HCT116 (cell line): ENCODE results near the gene CA10. TPM values are rescaled to one million over a fixed set of nuclear protein-coding genes. Genes with fewer than 3 reads are reported as not detected.

ENCODE experiments used
- ATAC-seq: fragments of 200-7000 bp; cut with Tn5 transposase; 2 replicates; pipeline ENCODE4 v1.9.1; 2020; ENCODE audit warnings: mild to moderate bottlenecking, moderate library complexity
- BruUV-seq: library from RNA; stranded (reverse); fragments of 400-500 nt; replicated peaks from 2 replicates; lab custom pipeline; 2021; lab: Mats Ljungman, UMichigan
- CTCF ChIA-PET: fragments of 300-600 bp; sonication (Branson Sonifier 250); formaldehyde crosslinking; loops from one replicate; lab custom pipeline; 2021; ENCODE audit warnings: antibody characterized with exemption; lab: Charles Lee
- POLR2A ChIA-PET: fragments of 300-600, 350-600 bp; sonication (Branson Sonifier 250); formaldehyde crosslinking; loops from one replicate; lab custom pipeline; 2021; ENCODE audit warnings: antibody characterized with exemption; lab: Charles Lee
- RAD21 ChIA-PET, 2 experiments: fragments of 300-600 bp; sonication (Branson Sonifier 250); formaldehyde crosslinking; loops; one replicate each; lab custom pipeline; 2023; ENCODE audit warnings: low total read pairs in 2 of 2; ENCODE audit not compliant: uncharacterized antibody in 2 of 2, unreplicated experiment in 2 of 2, low non-redundant PET in 1 of 2; lab: Charles Lee
- DNase-seq: peaks from one replicate; pipeline ENCODE4 v3.0.0-alpha.2; 2010; ENCODE audit warnings: low read depth, low spot score
- H2AFZ ChIP-seq: fragments of 200-600 bp; shearing (Covaris generic), sonication (generic); 2 replicates; pipeline ENCODE4 v1.6.1; 2017; ENCODE audit warnings: low read depth, mixed run types, mixed read lengths, antibody characterized with exemption, low read length; ENCODE audit not compliant: poor library complexity, severe bottlenecking
- H3K27ac ChIP-seq: 2 replicates; pipeline ENCODE4 v1.5.1; 2012; ENCODE audit warnings: low read depth, low read length
- H3K27me3 ChIP-seq: fragments of 200-600 bp; sonication (generic); 2 replicates; pipeline ENCODE4 v1.6.1; 2016; ENCODE audit warnings: mixed run types, low read length, mixed read lengths; ENCODE audit not compliant: insufficient read depth
- H3K36me3 ChIP-seq, 2 experiments: fragments of 200-500 bp in 1 of 2; fragments of 200-600 bp in 1 of 2; sonication (Bioruptor generic) in 1 of 2; sonication (generic) in 1 of 2; 2 replicates each; pipeline versions ENCODE4 v1.5.1 to v1.6.1; 2014 to 2016; ENCODE audit warnings: low read length in 2 of 2, inconsistent platforms in 1 of 2, mixed read lengths in 1 of 2, mixed run types in 1 of 2; ENCODE audit not compliant: insufficient read depth in 2 of 2, control insufficient read depth in 1 of 2
- H3K4me1 ChIP-seq, 2 experiments: fragments of 200-600 bp in 1 of 2; sonication (generic) in 1 of 2; 2 replicates each; pipeline versions ENCODE4 v1.5.1 to v1.6.1; 2012 to 2017; ENCODE audit warnings: low read length in 2 of 2, inconsistent platforms in 1 of 2, mild to moderate bottlenecking in 1 of 2, mixed read lengths in 1 of 2, mixed run types in 1 of 2, moderate library complexity in 1 of 2; ENCODE audit not compliant: insufficient read depth in 2 of 2, control insufficient read depth in 1 of 2
- H3K4me2 ChIP-seq: fragments of 200-600 bp; sonication (generic); 2 replicates; pipeline ENCODE4 v1.6.1; 2017; ENCODE audit warnings: mixed run types, low read length, mixed read lengths
- H3K4me3 ChIP-seq, 2 experiments: fragments of 200-600 bp in 1 of 2; sonication (generic) in 1 of 2; replicated peaks in 1 of 2; 2 replicates each; pipeline ENCODE4 v1.5.1; 2011 to 2016; ENCODE audit warnings: low read length in 2 of 2, control low read depth in 1 of 2, low read depth in 1 of 2, mild to moderate bottlenecking in 1 of 2, mixed read lengths in 1 of 2, mixed run types in 1 of 2
- H3K79me2 ChIP-seq: fragments of 200-600 bp; sonication (generic); 2 replicates; pipeline ENCODE4 v1.6.1; 2017; ENCODE audit warnings: mild to moderate bottlenecking, mixed run types, low read length, moderate library complexity, mixed read lengths; ENCODE audit not compliant: insufficient read depth
- H3K9ac ChIP-seq: fragments of 200-600 bp; sonication (generic); 2 replicates; pipeline ENCODE4 v1.6.1; 2016; ENCODE audit warnings: low read length, mixed read lengths
- H3K9me2 ChIP-seq: fragments of 200-600 bp; sonication (generic), shearing (Covaris generic); 2 replicates; pipeline ENCODE4 v1.6.1; 2017; ENCODE audit warnings: mixed run types, mild to moderate bottlenecking, moderate library complexity; ENCODE audit not compliant: insufficient read depth
- H3K9me3 ChIP-seq, 2 experiments: fragments of 200-500 bp in 1 of 2; fragments of 200-600 bp in 1 of 2; sonication (Bioruptor generic) in 1 of 2; sonication (generic) in 1 of 2; 2 replicates each; pipeline ENCODE4 v1.6.1; 2014 to 2017; ENCODE audit warnings: low read length in 2 of 2, mixed read lengths in 2 of 2, inconsistent platforms in 1 of 2, low read depth in 1 of 2, mild to moderate bottlenecking in 1 of 2, mixed run types in 1 of 2, moderate library complexity in 1 of 2; ENCODE audit not compliant: control insufficient read depth in 1 of 2, insufficient read depth in 1 of 2
- H4K20me1 ChIP-seq: fragments of 200-600 bp; sonication (generic), shearing (Covaris generic); 2 replicates; pipeline ENCODE4 v1.6.1; 2017; ENCODE audit warnings: mixed run types, mild to moderate bottlenecking, moderate library complexity; ENCODE audit not compliant: insufficient read depth
- CEBPB ChIP-seq: IDR thresholded peaks from 2 replicates; pipeline ENCODE4 v1.6.1; 2012; ENCODE audit warnings: low read depth
- EGR1 ChIP-seq: IDR thresholded peaks from 2 replicates; pipeline ENCODE4 v1.6.1; 2012; ENCODE audit warnings: low read depth
- ELF1 ChIP-seq: IDR thresholded peaks from 2 replicates; pipeline ENCODE4 v1.6.1; 2012; ENCODE audit warnings: low read depth, borderline replicate concordance
- JUND ChIP-seq: IDR thresholded peaks from 2 replicates; pipeline ENCODE4 v1.6.1; 2012
- RAD21 ChIP-seq: IDR thresholded peaks from 2 replicates; pipeline ENCODE4 v1.6.1; 2012; ENCODE audit warnings: low read depth, mild to moderate bottlenecking
- SRF ChIP-seq: IDR thresholded peaks from 2 replicates; pipeline ENCODE4 v1.6.1; 2012; ENCODE audit warnings: low read depth
- TCF7L2 ChIP-seq: IDR thresholded peaks from 2 replicates; pipeline ENCODE4 v1.7.0; 2011; ENCODE audit warnings: borderline replicate concordance, inconsistent platforms; ENCODE audit not compliant: insufficient read depth, insufficient read length; ENCODE audit errors: extremely low read depth
- ZNF274 ChIP-seq: fragments of 200-500 bp; sonication (Bioruptor generic); IDR thresholded peaks from 2 replicates; pipeline ENCODE4 v1.6.1; 2014; ENCODE audit warnings: mild to moderate bottlenecking, low read depth, low read length, inconsistent platforms
- intact Hi-C: fragments of 100-400 bp; cut with micrococcal nuclease; formaldehyde crosslinking; loops from 2 replicates; pipeline ENCODE4 v1.10.0; 2022
- total RNA-seq: library from RNA; stranded (reverse); gene quantifications from one replicate; pipeline ENCODE4 v1.2.1, GENCODE V29; 2021; ENCODE audit not compliant: unreplicated experiment
- TF ChIP-seq, protein P1 (sequence below): IDR thresholded peaks from 2 replicates; pipeline ENCODE4 v1.6.1; 2012; ENCODE audit warnings: low read depth
- TF ChIP-seq, protein P2 (sequence below), 3 experiments: fragments of 200-600 bp in 1 of 3; sonication (generic) in 1 of 3; IDR thresholded peaks in 2 of 3; conservative IDR thresholded peaks in 1 of 3; 2 replicates each; pipeline ENCODE4 v1.5.1; 2012 to 2017; ENCODE audit warnings: low read depth in 2 of 3, low read length in 2 of 3, antibody characterized with exemption in 1 of 3, borderline replicate concordance in 1 of 3, control low read depth in 1 of 3, mild to moderate bottlenecking in 1 of 3, mixed read lengths in 1 of 3, mixed run types in 1 of 3, moderate library complexity in 1 of 3; ENCODE audit not compliant: insufficient read depth in 1 of 3

The CA10 gene
- total RNA-seq, 1 experiment from 2014 or later: not detected

DNA sequence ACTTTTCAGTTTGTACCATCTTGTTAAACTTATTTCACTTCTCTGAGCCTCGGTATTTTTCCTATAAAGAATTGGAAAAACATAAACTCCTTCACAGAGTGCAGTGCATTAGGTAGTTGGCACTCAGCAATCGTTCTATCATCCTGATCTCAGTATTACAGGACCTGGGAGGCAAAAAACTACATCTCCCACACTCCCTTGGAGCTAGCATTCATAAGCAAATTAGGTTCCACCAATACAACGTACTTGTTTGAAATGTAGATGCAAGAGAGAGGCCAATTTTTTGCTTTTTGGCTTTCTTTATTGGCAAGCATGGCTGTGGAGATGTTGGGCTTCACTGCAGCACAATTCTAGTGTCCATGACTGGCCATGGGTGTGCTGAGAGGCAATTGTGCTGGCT is 285.2 kb downstream of the CA10 start:
- H3K4me2 ChIP-seq: no peak overlapping the region

DNA sequence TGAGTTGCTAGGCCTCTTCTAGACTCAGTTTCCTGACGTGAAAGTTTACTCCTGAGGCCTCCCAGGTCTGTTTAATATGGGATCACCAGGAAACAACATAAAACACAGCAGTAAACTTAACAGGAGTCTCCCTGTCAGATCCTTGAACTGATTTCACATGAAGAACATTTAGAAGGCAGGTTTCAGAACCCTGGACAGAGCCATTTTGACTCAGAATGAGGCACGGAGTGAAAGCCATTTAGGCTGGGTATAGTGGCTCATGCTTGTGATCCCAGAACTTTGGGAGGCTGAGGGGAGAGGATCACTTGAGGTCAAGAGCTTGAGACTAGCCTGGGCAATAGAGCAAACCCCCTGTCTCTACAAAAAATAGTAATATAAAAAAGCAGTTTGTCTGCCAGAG is 289.1 kb downstream of the CA10 start:
- no peaks in the 10 kb centered on the region for H3K4me1 ChIP-seq
- H2AFZ ChIP-seq: no peak overlapping the region
- no peak for ATAC-seq
- H3K9me3 ChIP-seq: no peaks in the 10 kb centered on the region
- CTCF ChIA-PET: no interaction called here
- no peaks in the 10 kb centered on the region for H4K20me1 ChIP-seq
- no TSS peak for BruUV-seq
- RAD21 ChIA-PET: no interaction called here
- no peak overlapping the region for H3K9ac ChIP-seq
- no peaks in the 10 kb centered on the region for H3K27me3 ChIP-seq
- intact Hi-C loops: no loop called here
- POLR2A ChIA-PET: no interaction called here
- H3K9me2 ChIP-seq: no peaks in the 10 kb centered on the region
- TF ChIP-seq, protein P1, sequence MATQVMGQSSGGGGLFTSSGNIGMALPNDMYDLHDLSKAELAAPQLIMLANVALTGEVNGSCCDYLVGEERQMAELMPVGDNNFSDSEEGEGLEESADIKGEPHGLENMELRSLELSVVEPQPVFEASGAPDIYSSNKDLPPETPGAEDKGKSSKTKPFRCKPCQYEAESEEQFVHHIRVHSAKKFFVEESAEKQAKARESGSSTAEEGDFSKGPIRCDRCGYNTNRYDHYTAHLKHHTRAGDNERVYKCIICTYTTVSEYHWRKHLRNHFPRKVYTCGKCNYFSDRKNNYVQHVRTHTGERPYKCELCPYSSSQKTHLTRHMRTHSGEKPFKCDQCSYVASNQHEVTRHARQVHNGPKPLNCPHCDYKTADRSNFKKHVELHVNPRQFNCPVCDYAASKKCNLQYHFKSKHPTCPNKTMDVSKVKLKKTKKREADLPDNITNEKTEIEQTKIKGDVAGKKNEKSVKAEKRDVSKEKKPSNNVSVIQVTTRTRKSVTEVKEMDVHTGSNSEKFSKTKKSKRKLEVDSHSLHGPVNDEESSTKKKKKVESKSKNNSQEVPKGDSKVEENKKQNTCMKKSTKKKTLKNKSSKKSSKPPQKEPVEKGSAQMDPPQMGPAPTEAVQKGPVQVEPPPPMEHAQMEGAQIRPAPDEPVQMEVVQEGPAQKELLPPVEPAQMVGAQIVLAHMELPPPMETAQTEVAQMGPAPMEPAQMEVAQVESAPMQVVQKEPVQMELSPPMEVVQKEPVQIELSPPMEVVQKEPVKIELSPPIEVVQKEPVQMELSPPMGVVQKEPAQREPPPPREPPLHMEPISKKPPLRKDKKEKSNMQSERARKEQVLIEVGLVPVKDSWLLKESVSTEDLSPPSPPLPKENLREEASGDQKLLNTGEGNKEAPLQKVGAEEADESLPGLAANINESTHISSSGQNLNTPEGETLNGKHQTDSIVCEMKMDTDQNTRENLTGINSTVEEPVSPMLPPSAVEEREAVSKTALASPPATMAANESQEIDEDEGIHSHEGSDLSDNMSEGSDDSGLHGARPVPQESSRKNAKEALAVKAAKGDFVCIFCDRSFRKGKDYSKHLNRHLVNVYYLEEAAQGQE: peak; percentile 71
- no peak for TF ChIP-seq EGR1
- H3K27ac ChIP-seq: no peak overlapping the region
- H3K4me3 ChIP-seq: no peak overlapping the region
- no peak overlapping the region for H3K4me2 ChIP-seq
- no peaks in the 10 kb centered on the region for H3K36me3 ChIP-seq
- no peak for DNase-seq
- H3K79me2 ChIP-seq: no peaks in the 10 kb centered on the region

More for the DNA sequence above, 285.2 kb downstream of the CA10 start:
- intact Hi-C loops: no loop called here
- no peak overlapping the region for H2AFZ ChIP-seq
- DNase-seq: no peak
- no peak overlapping the region for H3K27ac ChIP-seq
- ChIA-PET RAD21 (no interaction called here), POLR2A (no interaction called here), CTCF (no interaction called here)
- H3K9me3 ChIP-seq: no peaks in the 10 kb centered on the region
- H3K79me2 ChIP-seq: no peaks in the 10 kb centered on the region
- H3K36me3 ChIP-seq: no peaks in the 10 kb centered on the region
- H3K27me3 ChIP-seq: no peaks in the 10 kb centered on the region
- H4K20me1 ChIP-seq: no peaks in the 10 kb centered on the region
- no peak overlapping the region for H3K4me3 ChIP-seq
- H3K9ac ChIP-seq: no peak overlapping the region
- BruUV-seq: no TSS peak
- no peaks in the 10 kb centered on the region for H3K4me1 ChIP-seq
- TF ChIP-seq SRF: no peak
- TF ChIP-seq RAD21: no peak
- no peak for TF ChIP-seq ZNF274
- TF ChIP-seq CEBPB: no peak
- no peak for TF ChIP-seq ELF1
- TF ChIP-seq JUND: no peak
- TF ChIP-seq, protein P2, sequence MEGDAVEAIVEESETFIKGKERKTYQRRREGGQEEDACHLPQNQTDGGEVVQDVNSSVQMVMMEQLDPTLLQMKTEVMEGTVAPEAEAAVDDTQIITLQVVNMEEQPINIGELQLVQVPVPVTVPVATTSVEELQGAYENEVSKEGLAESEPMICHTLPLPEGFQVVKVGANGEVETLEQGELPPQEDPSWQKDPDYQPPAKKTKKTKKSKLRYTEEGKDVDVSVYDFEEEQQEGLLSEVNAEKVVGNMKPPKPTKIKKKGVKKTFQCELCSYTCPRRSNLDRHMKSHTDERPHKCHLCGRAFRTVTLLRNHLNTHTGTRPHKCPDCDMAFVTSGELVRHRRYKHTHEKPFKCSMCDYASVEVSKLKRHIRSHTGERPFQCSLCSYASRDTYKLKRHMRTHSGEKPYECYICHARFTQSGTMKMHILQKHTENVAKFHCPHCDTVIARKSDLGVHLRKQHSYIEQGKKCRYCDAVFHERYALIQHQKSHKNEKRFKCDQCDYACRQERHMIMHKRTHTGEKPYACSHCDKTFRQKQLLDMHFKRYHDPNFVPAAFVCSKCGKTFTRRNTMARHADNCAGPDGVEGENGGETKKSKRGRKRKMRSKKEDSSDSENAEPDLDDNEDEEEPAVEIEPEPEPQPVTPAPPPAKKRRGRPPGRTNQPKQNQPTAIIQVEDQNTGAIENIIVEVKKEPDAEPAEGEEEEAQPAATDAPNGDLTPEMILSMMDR (IDR thresholded peaks at IDR 0.05 in 2 of 3, conservative IDR thresholded peaks at IDR 0.05 in 1 of 3; ENCODE audit: borderline replicate concordance in 1 of 3, insufficient read depth in 1 of 3, low read depth in 2 of 3, low read length in 2 of 3): no peak
- no peak for TF ChIP-seq TCF7L2
- TF ChIP-seq, all 23 proteins: peak for 0
- ATAC-seq: no peak
- no peaks in the 10 kb centered on the region for H3K9me2 ChIP-seq
